GM12878 (cell line): ENCODE measurements around the gene ELAVL3. TPM values are rescaled to one million over a fixed set of nuclear protein-coding genes. Genes with fewer than 3 reads are reported as not detected.

Experiments
- ATAC-seq: fragments of 200-7000 bp; cut with Tn5 transposase; 3 replicates; pipeline ENCODE4 v1.9.1; 2020; ENCODE audit warnings: mild to moderate bottlenecking, moderate library complexity
- BruUV-seq: library from RNA; stranded (reverse); fragments of 400-500 nt; replicated peaks from 2 replicates; lab custom pipeline; 2021; lab: Mats Ljungman, UMichigan
- CTCF ChIA-PET: fragments of 300-600 bp; sonication (Branson Sonifier 250); formaldehyde crosslinking; extraction: SDS; loops from one replicate; lab custom pipeline; 2021; ENCODE audit warnings: inconsistent platforms; lab: Yijun Ruan, JAX
- POLR2A ChIA-PET: fragments of 350-600 bp; formaldehyde crosslinking; extraction: SDS; loops from one replicate; lab custom pipeline; 2021; ENCODE audit warnings: inconsistent platforms; lab: Charles Lee
- RAD21 ChIA-PET: fragments of 300-600 bp; sonication (Branson Sonifier 250); formaldehyde crosslinking; loops from one replicate; lab custom pipeline; 2023; ENCODE audit warnings: antibody characterized with exemption; ENCODE audit not compliant: unreplicated experiment; lab: Charles Lee
- SMC1A ChIA-PET: fragments of 300-600 bp; sonication (Branson Sonifier 250); formaldehyde crosslinking; loops from one replicate; lab custom pipeline; 2023; ENCODE audit not compliant: unreplicated experiment, uncharacterized antibody; lab: Charles Lee
- DNase-seq: peaks from one replicate; pipeline ENCODE4 v3.0.0-alpha.2; 2011; ENCODE audit warnings: low read depth, low spot score
- FAIRE-seq: peaks from 3 replicates; lab custom pipeline; 2011; peaks lifted over from hg19 to GRCh38; lab: Jason Lieb, UNC
- H2AFZ ChIP-seq: 2 replicates; pipeline ENCODE4 v1.6.0; 2011; ENCODE audit warnings: low read depth, low read length, control low read depth; ENCODE audit not compliant: control insufficient read depth
- H3K27ac ChIP-seq: 2 replicates; pipeline ENCODE4 v1.5.1; 2011; ENCODE audit warnings: control low read depth; ENCODE audit not compliant: control insufficient read depth, insufficient read depth
- H3K27me3 ChIP-seq, 2 experiments: replicated peaks in 1 of 2; 2 replicates each; pipeline versions ENCODE4 v1.6.0 to v1.6.1; 2011; ENCODE audit warnings: low read length in 1 of 2; ENCODE audit not compliant: control insufficient read depth in 2 of 2, insufficient read depth in 2 of 2
- H3K36me3 ChIP-seq, 2 experiments: 2 replicates each; pipeline ENCODE4 v1.5.1; 2011; ENCODE audit warnings: low read length in 1 of 2; ENCODE audit not compliant: control insufficient read depth in 2 of 2, insufficient read depth in 2 of 2
- H3K4me1 ChIP-seq: 2 replicates; pipeline ENCODE4 v1.6.1; 2011; ENCODE audit warnings: mild to moderate bottlenecking, low read length, moderate library complexity, mixed read lengths; ENCODE audit not compliant: control insufficient read depth, insufficient read depth
- H3K4me2 ChIP-seq: 2 replicates; pipeline ENCODE4 v1.6.0; 2011; ENCODE audit warnings: control low read depth; ENCODE audit not compliant: control insufficient read depth, insufficient read depth
- H3K4me3 ChIP-seq: fragments of 200-600 bp; sonication (generic); 2 replicates; pipeline ENCODE4 v1.5.1; 2016
- H3K79me2 ChIP-seq: 2 replicates; pipeline ENCODE4 v1.6.0; 2011; ENCODE audit warnings: low read length; ENCODE audit not compliant: control insufficient read depth, insufficient read depth
- H3K9ac ChIP-seq: 2 replicates; pipeline ENCODE4 v1.8.0; 2011; ENCODE audit warnings: low read length, control low read depth, mixed read lengths; ENCODE audit not compliant: control insufficient read depth, insufficient read depth
- H3K9me3 ChIP-seq: replicated peaks from 3 replicates; pipeline ENCODE4 v1.5.1; 2011; ENCODE audit warnings: mild to moderate bottlenecking, low read length; ENCODE audit not compliant: control insufficient read depth, insufficient read depth
- H4K20me1 ChIP-seq: 2 replicates; pipeline ENCODE4 v1.6.0; 2011; ENCODE audit not compliant: control insufficient read depth, insufficient read depth
- ASH2L ChIP-seq: fragments of 300-600, 200-600 bp; sonication (generic); IDR thresholded peaks from 2 replicates; pipeline ENCODE4 v1.6.1; 2017; ENCODE audit warnings: low read depth, mild to moderate bottlenecking, borderline replicate concordance
- CHD1 ChIP-seq: IDR thresholded peaks from 2 replicates; pipeline ENCODE4 v1.6.1; 2012; ENCODE audit warnings: low read depth, low read length, improper control_type of control experiment
- CHD4 ChIP-seq: fragments of 200-600 bp; sonication (generic); IDR thresholded peaks from 2 replicates; pipeline ENCODE4 v1.6.1; 2016; ENCODE audit warnings: mild to moderate bottlenecking
- DPF2 ChIP-seq: fragments of 450-650 bp; IDR thresholded peaks from 2 replicates; pipeline ENCODE4 v1.6.1; 2017; ENCODE audit warnings: mild to moderate bottlenecking
- EP300 ChIP-seq, 2 experiments: fragments of 150-350 bp in 1 of 2; IDR thresholded peaks; 2 replicates each; pipeline ENCODE4 v1.6.1; 2011 to 2012; ENCODE audit warnings: low read depth in 2 of 2, low read length in 2 of 2, borderline replicate concordance in 1 of 2, improper control_type of control experiment in 1 of 2, inconsistent platforms in 1 of 2; ENCODE audit not compliant: control insufficient read depth in 1 of 2
- FOXM1 ChIP-seq: IDR thresholded peaks from 2 replicates; pipeline ENCODE4 v1.6.1; 2012; ENCODE audit warnings: low read depth, mild to moderate bottlenecking, inconsistent platforms, low read length, moderate library complexity
- IRF4 ChIP-seq: IDR thresholded peaks from 2 replicates; pipeline ENCODE4 v1.6.1; 2011; ENCODE audit warnings: low read depth, low read length
- MYC ChIP-seq: IDR thresholded peaks from 2 replicates; pipeline ENCODE4 v1.6.1; 2011; ENCODE audit warnings: mild to moderate bottlenecking, low read length, moderate library complexity, inconsistent platforms; ENCODE audit not compliant: insufficient read depth, insufficient replicate concordance, insufficient read length, severe bottlenecking
- NR2C1 ChIP-seq: fragments of 450-650 bp; IDR thresholded peaks from 2 replicates; pipeline ENCODE4 v1.6.1; 2017; ENCODE audit warnings: antibody characterized with exemption, mild to moderate bottlenecking, moderate library complexity
- POLR2AphosphoS2 ChIP-seq: IDR thresholded peaks from 2 replicates; pipeline ENCODE4 v1.6.1; 2011; ENCODE audit warnings: low read depth, mild to moderate bottlenecking, low read length, improper control_type of control experiment, moderate library complexity
- RB1 ChIP-seq: fragments of 450-650 bp; formaldehyde crosslinking; IDR thresholded peaks from 2 replicates; pipeline ENCODE4 v1.6.1; 2017; ENCODE audit warnings: mild to moderate bottlenecking, borderline replicate concordance
- TCF12 ChIP-seq: IDR thresholded peaks from 2 replicates; pipeline ENCODE4 v1.6.1; 2011; ENCODE audit warnings: low read depth, mild to moderate bottlenecking, low read length
- ZNF207 ChIP-seq: fragments of 450-650 bp; IDR thresholded peaks from 2 replicates; pipeline ENCODE4 v1.6.1; 2014; ENCODE audit warnings: antibody characterized with exemption, mild to moderate bottlenecking, borderline replicate concordance
- WGBS: methylation state at CpG from one replicate; pipeline ENCODE4 v1.1.6; 2016; ENCODE audit warnings: low lambda C conversion rate; ENCODE audit not compliant: insufficient replicate concordance, insufficient coverage; ENCODE audit errors: missing lambda C conversion rate; 5-methylcytosine and 5-hydroxymethylcytosine counted together
- in situ Hi-C: fragments of 300-500 bp; cut with MboI; formaldehyde crosslinking; loops from 9 replicates; pipeline ENCODE4 v1.14.3; 2018; ENCODE audit warnings: mixed read lengths
- intact Hi-C: fragments of 100-400 bp; cut with micrococcal nuclease; formaldehyde crosslinking; loops from one replicate; pipeline ENCODE4 v1.14.2; 2022; ENCODE audit not compliant: unreplicated experiment
- polyA plus RNA-seq, 11 experiments: library from polyadenylated mRNA; depleted of rRNA in 4 of 11; unstranded in 6 of 11; stranded (reverse) in 5 of 11; fragments of >200 nt; fragmentation: Nextera tagmentation in 4 of 11; fragmentation: Illumina TruSeq in 1 of 11; extraction: Ambion mirVana in 4 of 11; extraction: Trizol in 1 of 11; gene quantifications; 1 replicate in 1 of 11; 2 replicates in 10 of 11; pipeline versions ENCODE4 v1.2.1 to v1.2.3, GENCODE V29; 2011 to 2016; ENCODE audit warnings: inconsistent platforms in 2 of 11, missing spikeins in 2 of 11, low read depth in 1 of 11
- total RNA-seq, 4 experiments: library from RNA; depleted of rRNA in 3 of 4; stranded (reverse); fragments of >200 nt in 3 of 4; fragmentation: Illumina TruSeq in 1 of 4; extraction: Trizol in 1 of 4; gene quantifications; 2 replicates each; pipeline versions ENCODE4 v1.2.1 to v1.2.3, GENCODE V29; 2013 to 2021
- TF ChIP-seq, protein P1 (sequence below): IDR thresholded peaks from 2 replicates; pipeline ENCODE4 v1.6.1; 2011; ENCODE audit warnings: borderline replicate concordance, low read depth, mild to moderate bottlenecking, moderate library complexity, mixed read lengths, low read length; ENCODE audit not compliant: insufficient read depth; ENCODE audit errors: extremely low read length
- TF ChIP-seq, protein P2 (sequence below): fragments of 450-650 bp; IDR thresholded peaks from 2 replicates; pipeline ENCODE4 v1.6.1; 2017; ENCODE audit warnings: mild to moderate bottlenecking, moderate library complexity
- TF ChIP-seq, protein P3 (sequence below): IDR thresholded peaks from 2 replicates; pipeline ENCODE4 v1.6.1; 2011; ENCODE audit warnings: low read depth, mild to moderate bottlenecking, low read length, moderate library complexity, borderline replicate concordance; ENCODE audit errors: extremely low read depth

The ELAVL3 gene
- total and polyA plus RNA-seq, 10 of the 15 experiments (the other 5 are each of a cell fraction or from before 2014, with no cell fraction given), result under 0.01 to 0.05 (median 0.01) TPM; not detected in 7

DNA sequence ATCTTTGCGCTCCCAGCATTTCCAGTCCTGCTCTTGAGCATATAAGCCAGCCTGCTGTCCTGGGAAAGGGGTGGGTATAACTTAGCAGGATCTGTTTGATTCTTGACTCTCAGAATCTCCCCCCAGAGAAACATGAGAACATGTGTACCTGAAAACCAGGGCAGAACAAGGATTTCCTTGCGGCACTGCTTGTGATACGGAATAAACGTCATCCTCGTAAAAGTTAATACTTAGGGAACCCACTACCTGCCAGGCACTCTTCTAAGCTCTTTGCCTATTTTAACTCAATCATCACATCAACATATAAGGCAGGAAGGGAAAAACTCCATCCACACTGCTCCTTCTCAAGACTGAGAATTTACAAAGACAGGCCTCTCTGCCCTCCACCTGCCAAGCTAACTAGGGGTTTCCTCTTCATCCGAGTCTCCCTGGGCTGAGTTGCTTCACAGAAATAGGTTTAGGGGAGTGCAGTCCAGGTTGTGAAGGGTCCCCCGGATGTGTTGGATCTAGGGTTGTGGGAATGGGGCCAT lies 23.7 kb upstream of the ELAVL3 start:
- no TSS peak for BruUV-seq
- 69% methylated on average over 7 of the region's 7 CpGs for whole genome bisulfite sequencing
- CTCF ChIA-PET, result no interaction called here

More for the DNA sequence above, 23.7 kb upstream of the ELAVL3 start:
- intact Hi-C loops, result loop anchor here (1.0 kb wide), 1 partner anchor 69 kb away; the partner anchor contains the start of genes ODAD3 and PRKCSH
- FAIRE-seq (no peak), ATAC-seq (no peak)
- Histone ChIP-seq H3K36me3 (no peaks in the 10 kb centered on the region), H2AFZ (peak overlapping the region; percentile 5; the same call in 1 of the 2 replicates)
- no peak for TF ChIP-seq DPF2
- TF ChIP-seq, protein P1, sequence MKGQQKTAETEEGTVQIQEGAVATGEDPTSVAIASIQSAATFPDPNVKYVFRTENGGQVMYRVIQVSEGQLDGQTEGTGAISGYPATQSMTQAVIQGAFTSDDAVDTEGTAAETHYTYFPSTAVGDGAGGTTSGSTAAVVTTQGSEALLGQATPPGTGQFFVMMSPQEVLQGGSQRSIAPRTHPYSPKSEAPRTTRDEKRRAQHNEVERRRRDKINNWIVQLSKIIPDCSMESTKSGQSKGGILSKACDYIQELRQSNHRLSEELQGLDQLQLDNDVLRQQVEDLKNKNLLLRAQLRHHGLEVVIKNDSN, result no peak
- TF ChIP-seq CHD4, result no peak
- TF ChIP-seq ZNF207, result 0 out of 2 replicates have a peak, but pooled peaks have one; percentile 37
- 0 out of 2 replicates have a peak, but pooled peaks have one; percentile 22 for TF ChIP-seq RB1
- TF ChIP-seq NR2C1, result no peak
- TF ChIP-seq, protein P2, sequence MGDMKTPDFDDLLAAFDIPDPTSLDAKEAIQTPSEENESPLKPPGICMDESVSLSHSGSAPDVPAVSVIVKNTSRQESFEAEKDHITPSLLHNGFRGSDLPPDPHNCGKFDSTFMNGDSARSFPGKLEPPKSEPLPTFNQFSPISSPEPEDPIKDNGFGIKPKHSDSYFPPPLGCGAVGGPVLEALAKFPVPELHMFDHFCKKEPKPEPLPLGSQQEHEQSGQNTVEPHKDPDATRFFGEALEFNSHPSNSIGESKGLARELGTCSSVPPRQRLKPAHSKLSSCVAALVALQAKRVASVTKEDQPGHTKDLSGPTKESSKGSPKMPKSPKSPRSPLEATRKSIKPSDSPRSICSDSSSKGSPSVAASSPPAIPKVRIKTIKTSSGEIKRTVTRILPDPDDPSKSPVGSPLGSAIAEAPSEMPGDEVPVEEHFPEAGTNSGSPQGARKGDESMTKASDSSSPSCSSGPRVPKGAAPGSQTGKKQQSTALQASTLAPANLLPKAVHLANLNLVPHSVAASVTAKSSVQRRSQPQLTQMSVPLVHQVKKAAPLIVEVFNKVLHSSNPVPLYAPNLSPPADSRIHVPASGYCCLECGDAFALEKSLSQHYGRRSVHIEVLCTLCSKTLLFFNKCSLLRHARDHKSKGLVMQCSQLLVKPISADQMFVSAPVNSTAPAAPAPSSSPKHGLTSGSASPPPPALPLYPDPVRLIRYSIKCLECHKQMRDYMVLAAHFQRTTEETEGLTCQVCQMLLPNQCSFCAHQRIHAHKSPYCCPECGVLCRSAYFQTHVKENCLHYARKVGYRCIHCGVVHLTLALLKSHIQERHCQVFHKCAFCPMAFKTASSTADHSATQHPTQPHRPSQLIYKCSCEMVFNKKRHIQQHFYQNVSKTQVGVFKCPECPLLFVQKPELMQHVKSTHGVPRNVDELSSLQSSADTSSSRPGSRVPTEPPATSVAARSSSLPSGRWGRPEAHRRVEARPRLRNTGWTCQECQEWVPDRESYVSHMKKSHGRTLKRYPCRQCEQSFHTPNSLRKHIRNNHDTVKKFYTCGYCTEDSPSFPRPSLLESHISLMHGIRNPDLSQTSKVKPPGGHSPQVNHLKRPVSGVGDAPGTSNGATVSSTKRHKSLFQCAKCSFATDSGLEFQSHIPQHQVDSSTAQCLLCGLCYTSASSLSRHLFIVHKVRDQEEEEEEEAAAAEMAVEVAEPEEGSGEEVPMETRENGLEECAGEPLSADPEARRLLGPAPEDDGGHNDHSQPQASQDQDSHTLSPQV, result no peak
- no peak for TF ChIP-seq MYC
- no peak for TF ChIP-seq TCF12
- no peak for TF ChIP-seq CHD1
- TF ChIP-seq, protein P3, sequence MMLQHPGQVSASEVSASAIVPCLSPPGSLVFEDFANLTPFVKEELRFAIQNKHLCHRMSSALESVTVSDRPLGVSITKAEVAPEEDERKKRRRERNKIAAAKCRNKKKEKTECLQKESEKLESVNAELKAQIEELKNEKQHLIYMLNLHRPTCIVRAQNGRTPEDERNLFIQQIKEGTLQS, result no peak
- no peak for TF ChIP-seq IRF4
- TF ChIP-seq FOXM1, result no peak
- TF ChIP-seq ASH2L, result no peak
- no peak for TF ChIP-seq POLR2AphosphoS2
- no peak for TF ChIP-seq EP300 (IDR thresholded peaks at IDR 0.05; ENCODE audit: borderline replicate concordance in 1 of 2, control insufficient read depth in 1 of 2, low read depth in 2 of 2, low read length in 2 of 2)
- TF ChIP-seq, all 136 proteins: peak for 2
- H3K9me3 ChIP-seq, result no peaks in the 10 kb centered on the region
- H3K79me2 ChIP-seq, result peaks cover 4% of the 10 kb centered on the region
- H3K4me1 ChIP-seq, result no peaks in the 10 kb centered on the region
- H3K4me3 ChIP-seq, result peak overlapping the region; percentile 83
- H4K20me1 ChIP-seq, result no peaks in the 10 kb centered on the region
- ChIA-PET SMC1A (interaction anchor here (1.2 kb wide), 1 partner anchor 55 kb away, joined by 3 read pairs; no protein-coding TSS in a partner anchor), POLR2A (no interaction called here), RAD21 (interaction anchor here (0.6 kb wide), 1 partner anchor 54 kb away, joined by 3 read pairs; the partner anchor contains the start of gene ELOF1)
- peak overlapping the region; percentile 54 for H3K9ac ChIP-seq
- in situ Hi-C loops, result no loop called here
- no peak for DNase-seq
- no peak overlapping the region for H3K27ac ChIP-seq
- no peaks in the 10 kb centered on the region for H3K27me3 ChIP-seq
- H3K4me2 ChIP-seq, result peak overlapping the region; percentile 78
